ENCODE results near the gene NPEPPS. TPM values are rescaled to one million over a fixed set of nuclear protein-coding genes. Genes with fewer than 3 reads are reported as not detected.

The NPEPPS gene
- polyA plus RNA-seq, 1 donor (not counting 4 experiments of a cell fraction or from before 2014, with no cell fraction given), result 122 TPM

DNA sequence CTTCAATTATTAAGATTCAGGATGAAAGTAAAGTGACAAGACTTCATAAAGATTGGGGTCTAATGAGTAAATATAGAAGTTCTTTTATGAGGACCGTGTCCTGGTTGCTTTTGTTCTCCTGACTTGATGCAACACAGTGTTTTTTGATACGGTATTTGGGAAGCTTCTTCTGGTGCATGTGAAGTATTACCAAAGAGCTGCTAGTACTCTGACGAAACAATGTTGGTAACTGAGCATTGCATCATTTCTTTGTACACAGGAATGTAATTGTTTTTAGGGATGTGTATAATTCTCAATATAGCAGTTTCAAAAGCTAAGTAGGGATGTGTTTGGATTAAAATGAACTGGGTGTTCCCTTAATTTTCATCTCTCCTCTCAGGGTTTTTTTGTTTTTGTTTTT, 134.7 kb downstream of the NPEPPS start:
- Histone ChIP-seq H3K4me3 (ENCODE audit: control insufficient read depth in 2 of 3, extremely low read depth in 1 of 3, insufficient read depth in 2 of 3, low read depth in 1 of 3, low read length in 3 of 3) (no peak overlapping the region), H3K9ac (ENCODE audit: control insufficient read depth, extremely low read depth, insufficient read depth, low read length) (no peak overlapping the region), H4K20me1 (ENCODE audit: control insufficient read depth, extremely low read depth, insufficient read depth, low read length) (peaks cover 8% of the 10 kb centered on the region), H3K27ac (ENCODE audit: control insufficient read depth, insufficient read depth, low read length) (no peak overlapping the region), H3K9me1 (ENCODE audit: control insufficient read depth, extremely low read depth, insufficient read depth, low read length) (no peaks in the 10 kb centered on the region), H3K79me2 (ENCODE audit: control insufficient read depth, insufficient read depth, low read length) (peaks cover 27% of the 10 kb centered on the region), H2AFZ (ENCODE audit: control insufficient read depth, low read length) (no peak overlapping the region), H3K27me3 (ENCODE audit: control insufficient read depth, extremely low read depth, insufficient read depth, low read length) (no peaks in the 10 kb centered on the region), H3K4me1 (ENCODE audit: control insufficient read depth, extremely low read depth, insufficient read depth, low read length) (no peaks in the 10 kb centered on the region), H3K9me3 (ENCODE audit: control insufficient read depth, low read depth, low read length) (no peaks in the 10 kb centered on the region), H3K4me2 (ENCODE audit: control insufficient read depth, extremely low read depth, insufficient read depth, low read depth, low read length) (no peak overlapping the region), H3K36me3 (ENCODE audit: control insufficient read depth in 2 of 2, extremely low read depth in 1 of 2, insufficient read depth in 2 of 2, low read length in 2 of 2) (peaks cover 46 to 72% of the 10 kb centered on the region in 2 experiments)
- TF ChIP-seq EZH2 (IDR thresholded peaks at IDR 0.05; ENCODE audit: low read length) (no peak), CTCF (optimal IDR thresholded peaks at IDR 0.05 in 1 of 3, IDR thresholded peaks at IDR 0.05 in 1 of 3, conservative IDR thresholded peaks at IDR 0.05 in 1 of 3; ENCODE audit: extremely low read depth in 1 of 3, insufficient read depth in 2 of 3, low read length in 3 of 3) (no peak)
- DNase-seq (ENCODE audit: low read depth, low spot score) (no peak), FAIRE-seq (no peak)
- dilution Hi-C loops (cut with MboI; ENCODE audit: extremely low pct_ligation_motif_present, low sequenced_read_pairs), result no loop called here

DNA sequence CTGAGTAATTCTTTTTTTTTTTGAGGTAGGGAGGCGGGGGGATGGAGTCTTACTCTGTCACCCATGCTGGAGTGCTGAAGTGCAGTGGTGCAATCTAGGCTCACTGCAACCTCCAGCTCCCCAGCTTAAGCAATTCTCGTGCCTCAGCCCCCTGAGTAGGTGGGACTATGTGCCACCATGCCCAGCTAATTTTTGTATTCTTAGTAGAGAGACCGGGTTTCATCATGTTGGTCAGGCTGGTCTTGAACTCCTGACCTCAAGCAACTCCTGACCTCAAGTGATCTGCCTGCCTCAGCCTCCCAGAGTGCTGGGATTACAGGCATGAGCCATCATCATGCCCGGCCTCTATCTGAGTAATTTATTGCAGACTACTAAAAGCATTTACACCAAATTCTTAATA, 138.2 kb downstream of the NPEPPS start:
- no peak for FAIRE-seq
- peaks cover 56 to 81% of the 10 kb centered on the region in 2 experiments for H3K36me3 ChIP-seq (ENCODE audit: control insufficient read depth in 2 of 2, extremely low read depth in 1 of 2, insufficient read depth in 2 of 2, low read length in 2 of 2)

More for the DNA sequence above, 138.2 kb downstream of the NPEPPS start:
- H4K20me1 ChIP-seq (ENCODE audit: control insufficient read depth, extremely low read depth, insufficient read depth, low read length), result peaks cover 8% of the 10 kb centered on the region
- no peaks in the 10 kb centered on the region for H3K9me1 ChIP-seq (ENCODE audit: control insufficient read depth, extremely low read depth, insufficient read depth, low read length)
- no peak overlapping the region for H2AFZ ChIP-seq (ENCODE audit: control insufficient read depth, low read length)
- no peak overlapping the region for H3K27ac ChIP-seq (ENCODE audit: control insufficient read depth, insufficient read depth, low read length)
- H3K27me3 ChIP-seq (ENCODE audit: control insufficient read depth, extremely low read depth, insufficient read depth, low read length), result no peaks in the 10 kb centered on the region
- dilution Hi-C loops (cut with MboI; ENCODE audit: extremely low pct_ligation_motif_present, low sequenced_read_pairs), result no loop called here
- H3K9ac ChIP-seq (ENCODE audit: control insufficient read depth, extremely low read depth, insufficient read depth, low read length), result no peak overlapping the region
- no peaks in the 10 kb centered on the region for H3K4me1 ChIP-seq (ENCODE audit: control insufficient read depth, extremely low read depth, insufficient read depth, low read length)
- TF ChIP-seq EZH2 (IDR thresholded peaks at IDR 0.05; ENCODE audit: low read length) (no peak), CTCF (optimal IDR thresholded peaks at IDR 0.05 in 1 of 3, IDR thresholded peaks at IDR 0.05 in 1 of 3, conservative IDR thresholded peaks at IDR 0.05 in 1 of 3; ENCODE audit: extremely low read depth in 1 of 3, insufficient read depth in 2 of 3, low read length in 3 of 3) (no peak)
- H3K79me2 ChIP-seq (ENCODE audit: control insufficient read depth, insufficient read depth, low read length), result peaks cover 25% of the 10 kb centered on the region
- no peaks in the 10 kb centered on the region for H3K9me3 ChIP-seq (ENCODE audit: control insufficient read depth, low read depth, low read length)
- H3K4me2 ChIP-seq (ENCODE audit: control insufficient read depth, extremely low read depth, insufficient read depth, low read depth, low read length), result no peak overlapping the region
- H3K4me3 ChIP-seq (ENCODE audit: control insufficient read depth in 2 of 3, extremely low read depth in 1 of 3, insufficient read depth in 2 of 3, low read depth in 1 of 3, low read length in 3 of 3), result no peak overlapping the region
- DNase-seq (ENCODE audit: low read depth, low spot score), result no peak

Data from keratinocyte (primary cell).